GM21619 (cell line): ENCODE data around the gene DCAF11.
A peak's percentile ranks its signal among the peaks of the same experiment; 100 is the strongest.

Source experiments
- ATAC-seq: cut with Tn5 transposase; IDR thresholded peaks from one replicate; pipeline ENCODE4 v1.9.1; 2021; ENCODE audit not compliant: unreplicated experiment

Gene DCAF11

GRCh38 chr14:24078146-24078545 is 36.4 kb upstream of the DCAF11 start:
- no peak for ATAC-seq

DNA sequence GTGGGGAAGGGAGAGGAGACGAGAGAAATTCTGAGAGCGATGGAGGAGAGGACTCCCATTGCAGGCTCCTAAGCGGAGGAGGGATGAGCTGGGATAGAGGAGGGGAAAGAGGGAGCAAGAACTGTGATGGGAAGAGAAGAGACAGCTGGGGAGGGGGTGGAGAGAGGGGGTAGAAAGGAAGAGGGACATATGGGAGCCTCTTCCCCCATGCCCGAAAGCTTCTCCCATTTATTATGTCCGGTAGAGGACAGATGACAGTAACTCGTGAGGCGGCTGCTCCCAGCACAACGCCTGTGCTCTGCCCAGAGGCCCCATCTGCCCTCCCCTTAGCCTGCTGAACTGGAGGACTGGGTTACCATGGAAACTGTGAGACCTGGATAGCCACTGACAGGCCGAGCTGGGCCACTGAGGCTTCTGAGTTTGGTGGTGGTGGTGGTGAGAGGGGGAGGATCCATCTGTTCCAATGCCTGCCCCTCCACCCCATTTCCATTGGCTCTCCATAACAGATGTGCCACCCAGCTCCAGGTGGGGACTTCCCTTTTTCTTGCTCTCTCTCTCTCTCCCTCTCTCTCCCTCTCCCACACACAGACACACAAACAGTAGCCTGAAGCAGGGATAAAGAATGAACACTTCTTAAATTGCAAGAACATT is 35.0 kb upstream of the DCAF11 start:
- ATAC-seq, result no peak

GRCh38 chr14:24080142-24080530 is 34.4 kb upstream of the DCAF11 start:
- ATAC-seq, result no peak

GRCh38 chr14:24080888-24081738 is 33.5 kb upstream of the DCAF11 start:
- peak; percentile 79 for ATAC-seq

DNA sequence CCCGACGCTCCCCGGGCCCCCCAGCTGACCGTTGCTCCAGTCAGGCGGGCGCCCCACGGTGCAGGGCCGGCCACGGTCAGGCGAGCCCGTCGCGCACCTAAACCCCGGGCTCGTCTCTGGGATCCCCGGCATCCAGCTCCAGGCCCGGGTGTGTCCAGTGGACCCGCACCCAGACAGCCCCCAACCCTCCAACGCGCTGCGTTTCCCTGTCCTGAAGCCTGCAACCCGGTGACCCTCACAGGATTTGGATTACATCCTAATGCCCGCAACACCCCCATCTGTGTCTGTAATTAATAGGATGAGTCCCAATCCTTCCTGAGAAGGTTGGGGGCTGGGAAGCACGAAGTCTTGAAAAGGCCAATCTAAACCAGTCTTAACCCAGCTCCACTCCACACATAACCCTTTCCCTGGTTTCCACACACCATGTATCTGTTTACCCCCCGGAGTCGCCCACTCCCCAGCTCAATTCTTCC is 32.8 kb upstream of the DCAF11 start:
- no peak for ATAC-seq

DNA sequence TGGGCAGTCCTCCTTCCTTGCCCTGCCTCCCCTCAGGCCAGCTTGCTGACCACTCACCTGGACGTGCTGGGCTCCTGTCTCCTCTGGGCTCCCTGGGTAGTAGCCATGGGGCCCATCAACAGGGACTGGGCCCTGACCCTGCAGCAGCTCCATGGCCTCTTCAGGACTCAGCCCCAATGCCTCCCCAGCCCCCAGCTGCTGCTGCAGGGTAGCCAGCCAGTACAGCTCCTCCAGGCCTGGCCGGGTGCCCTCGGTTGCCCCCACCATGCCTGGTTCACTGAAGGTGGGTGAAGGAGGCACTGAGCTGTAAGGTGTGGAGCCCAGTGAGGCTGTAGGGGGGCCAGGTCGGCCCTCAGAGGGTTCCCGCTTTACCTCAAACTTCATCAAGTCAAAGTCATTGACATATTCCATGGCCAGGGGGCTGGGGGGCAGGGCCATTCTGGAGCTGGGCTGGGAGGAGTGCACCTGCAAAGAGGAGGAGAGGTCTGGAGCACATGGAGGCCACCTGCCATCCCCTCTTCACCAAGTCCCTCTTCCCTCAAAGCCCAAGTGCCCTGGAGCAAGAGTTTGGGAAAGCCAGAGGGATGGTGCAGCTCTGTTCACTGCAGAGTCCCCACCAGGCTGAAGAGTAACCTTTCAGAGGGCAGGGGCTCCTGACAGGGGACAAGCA is 32.0 kb upstream of the DCAF11 start:
- no peak for ATAC-seq

DNA sequence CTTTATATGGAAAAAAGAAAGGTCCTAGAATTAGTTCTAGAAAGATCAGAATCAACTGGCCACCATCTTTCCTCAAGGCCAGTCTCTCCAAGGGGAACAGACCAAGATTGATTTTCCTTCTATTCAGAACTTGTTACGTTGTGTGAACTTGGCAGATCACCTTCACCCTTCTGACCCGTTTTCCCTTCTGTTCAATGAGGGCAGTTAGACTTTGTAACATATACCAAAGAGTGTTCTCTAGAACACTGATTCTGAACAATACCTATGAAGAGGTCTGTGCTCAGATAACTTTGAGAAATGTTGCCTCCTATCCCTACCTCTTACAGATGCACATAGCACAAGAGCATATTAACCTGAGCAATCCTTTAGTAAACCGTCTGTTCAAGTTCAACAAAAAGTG is 31.1 kb upstream of the DCAF11 start:
- no peak for ATAC-seq

- ATAC-seq, result no peak
Measured at GRCh38 chr14:24084440-24084839, 30.1 kb upstream of the DCAF11 start.

- no peak for ATAC-seq
Measured at GRCh38 chr14:24085215-24085614, 29.4 kb upstream of the DCAF11 start.

GRCh38 chr14:24086193-24086955 is 28.2 kb upstream of the DCAF11 start:
- no peak for ATAC-seq

DNA sequence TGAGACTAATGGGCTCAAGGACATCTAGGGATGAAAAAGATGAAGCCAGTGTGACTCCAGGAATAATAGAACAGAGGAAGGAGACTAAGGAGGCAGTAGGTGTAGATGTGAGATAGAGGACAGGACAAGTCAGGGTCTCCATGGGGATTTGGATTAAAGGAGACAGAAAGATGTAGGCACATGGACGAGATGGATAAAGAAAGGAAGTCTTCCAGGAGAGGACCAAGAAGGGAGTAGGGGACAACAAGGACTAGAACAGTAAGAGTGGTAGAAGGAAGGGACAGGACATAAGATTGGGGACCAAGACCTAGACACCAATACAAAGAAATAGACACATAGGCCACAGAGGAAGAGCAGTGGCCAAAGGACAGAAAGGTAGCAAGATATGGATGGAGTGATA is 27.6 kb upstream of the DCAF11 start:
- ATAC-seq, result no peak

- ATAC-seq, result no peak
Measured at GRCh38 chr14:24088095-24088494, 26.5 kb upstream of the DCAF11 start.

GRCh38 chr14:24089890-24090289 is 24.7 kb upstream of the DCAF11 start:
- no peak for ATAC-seq

DNA sequence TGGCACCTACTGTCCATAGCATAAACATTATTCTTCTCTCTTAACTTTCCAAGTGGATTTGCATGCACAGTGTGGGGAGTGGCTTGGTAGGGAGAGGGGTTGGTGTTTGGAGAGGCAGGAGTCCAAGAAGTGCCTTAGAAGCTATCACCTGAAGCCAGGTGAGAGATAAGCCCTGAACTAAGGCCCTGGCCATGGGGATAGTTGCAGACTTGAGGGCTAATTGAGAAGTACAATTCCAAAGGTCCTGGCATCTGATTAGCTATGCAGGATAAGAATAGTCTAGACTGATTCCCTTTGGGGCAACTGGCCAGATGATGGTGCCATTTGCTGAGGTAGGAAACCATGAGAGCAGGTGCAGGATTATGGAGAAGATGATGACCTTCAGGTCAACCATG is 22.5 kb upstream of the DCAF11 start:
- no peak for ATAC-seq

- no peak for ATAC-seq
Measured at GRCh38 chr14:24092505-24093206, 21.9 kb upstream of the DCAF11 start.

DNA sequence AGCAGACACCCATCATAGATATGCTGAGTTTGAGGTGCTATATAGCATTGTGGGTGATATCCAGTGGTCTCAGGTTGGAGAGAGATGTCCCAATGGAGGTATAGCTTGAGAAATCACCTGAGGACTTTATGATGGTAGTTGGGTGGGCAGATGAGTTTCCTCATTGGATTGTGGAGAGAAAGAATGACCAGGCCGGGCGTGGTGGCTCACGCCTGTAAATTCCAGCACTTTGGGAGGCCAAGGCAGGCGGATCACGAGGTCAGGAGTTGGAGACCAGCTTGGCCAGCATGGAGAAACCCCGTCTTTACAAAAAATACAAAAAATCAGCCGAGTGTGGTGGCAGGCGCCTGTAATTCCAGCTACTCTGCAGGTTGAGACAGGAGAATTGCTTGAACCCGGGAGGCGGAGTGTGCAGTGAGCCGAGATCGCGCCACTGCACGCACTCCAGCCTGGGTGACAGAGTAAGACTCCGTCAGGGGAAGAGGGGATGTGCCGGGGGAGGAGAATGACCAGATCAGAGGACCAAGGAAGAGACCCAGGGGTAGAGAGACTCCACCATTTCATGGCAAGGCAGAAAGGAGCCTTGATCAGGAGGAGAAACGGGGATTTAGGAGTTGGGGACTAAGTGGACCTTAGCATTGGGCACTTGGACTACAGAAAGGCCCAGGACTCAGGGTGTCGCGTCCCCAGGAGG is 21.2 kb upstream of the DCAF11 start:
- ATAC-seq, result no peak

DNA sequence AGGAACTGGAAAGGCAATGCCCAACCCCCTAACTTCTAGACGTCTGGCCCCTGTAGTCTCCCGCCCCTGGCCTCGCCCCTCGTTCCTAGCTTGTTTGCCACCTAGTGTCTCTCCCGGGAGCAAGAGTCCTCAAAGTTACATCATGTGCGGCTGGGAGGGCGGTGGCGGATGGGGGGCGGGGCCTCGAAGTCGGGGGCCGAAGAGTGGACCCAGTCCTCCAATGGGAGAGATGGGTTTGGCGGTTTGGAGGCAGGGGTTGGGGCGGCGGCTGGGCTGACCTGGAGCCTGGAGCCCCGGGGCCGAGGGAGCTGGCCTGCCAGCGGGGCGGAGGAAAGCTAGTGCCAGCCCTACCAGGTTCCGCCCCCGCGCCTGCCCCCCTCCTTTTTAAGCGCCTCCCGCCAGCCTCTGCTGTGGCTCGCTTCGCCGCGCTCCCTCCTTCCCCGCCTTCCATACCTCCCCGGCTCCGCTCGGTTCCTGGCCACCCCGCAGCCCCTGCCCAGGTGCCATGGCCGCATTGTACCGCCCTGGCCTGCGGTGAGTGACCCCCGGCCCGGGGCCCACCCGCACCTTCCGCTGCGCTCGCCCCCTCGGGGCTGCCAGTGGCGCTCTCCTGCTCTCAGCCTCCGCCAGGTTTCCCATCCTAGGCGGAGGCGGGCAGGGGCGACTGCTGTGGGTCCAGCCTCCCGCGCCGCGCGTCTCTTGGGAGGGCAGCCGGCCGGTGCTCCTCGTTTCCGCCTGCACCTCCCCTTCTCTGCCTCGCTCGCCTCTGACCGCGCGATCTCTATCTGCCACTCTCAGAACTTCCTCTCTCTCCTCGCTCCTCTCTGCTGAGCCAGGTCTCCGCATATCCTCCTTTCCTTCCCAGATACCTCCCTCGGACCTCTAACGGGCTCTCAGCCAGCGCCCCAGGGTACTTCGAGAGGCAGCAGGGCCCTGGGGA is 20.4 kb upstream of the DCAF11 start, which contains the start of gene PCK2:
PCK2 (plus strand) TSS at position 411 of the 940 bp plus-strand sequence; CDS start at position 506, 95 bp downstream.
- peak; percentile 48 for ATAC-seq

DNA sequence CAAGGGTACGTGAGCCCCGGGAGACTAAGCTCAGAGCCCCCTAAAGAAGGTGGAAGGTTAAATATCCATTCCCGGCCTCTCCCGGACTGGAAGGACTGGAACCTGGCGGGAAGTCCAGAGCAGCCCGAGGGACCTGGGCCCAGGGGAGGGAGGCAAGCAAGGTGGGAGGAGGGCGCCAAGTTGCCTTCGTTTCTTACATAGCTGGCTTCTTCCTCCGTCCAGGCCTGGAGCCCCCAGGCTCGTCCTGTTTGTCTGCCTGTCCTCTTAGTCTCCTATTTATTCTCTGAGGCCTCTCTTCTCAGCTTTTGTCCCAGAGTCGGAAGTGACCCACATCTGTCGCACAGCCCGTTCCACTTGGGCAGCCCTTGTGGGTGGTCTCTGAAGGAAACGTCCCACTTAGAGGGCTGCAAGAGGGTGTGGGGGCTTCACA is 19.7 kb upstream of the DCAF11 start:
- no peak for ATAC-seq
